HG03280 (cell line): ENCODE data around the gene GOLGA6D.
"Not testable (repeated sequence)": the region's sequence is repeated elsewhere in the genome, so short reads cannot be mapped to it uniquely, and the experiment has no call there.

ENCODE experiments used
- ATAC-seq: cut with Tn5 transposase; IDR thresholded peaks from one replicate; pipeline ENCODE4 v1.9.1; 2021; ENCODE audit warnings: mild to moderate bottlenecking, moderate library complexity; ENCODE audit not compliant: unreplicated experiment

Gene GOLGA6D

DNA sequence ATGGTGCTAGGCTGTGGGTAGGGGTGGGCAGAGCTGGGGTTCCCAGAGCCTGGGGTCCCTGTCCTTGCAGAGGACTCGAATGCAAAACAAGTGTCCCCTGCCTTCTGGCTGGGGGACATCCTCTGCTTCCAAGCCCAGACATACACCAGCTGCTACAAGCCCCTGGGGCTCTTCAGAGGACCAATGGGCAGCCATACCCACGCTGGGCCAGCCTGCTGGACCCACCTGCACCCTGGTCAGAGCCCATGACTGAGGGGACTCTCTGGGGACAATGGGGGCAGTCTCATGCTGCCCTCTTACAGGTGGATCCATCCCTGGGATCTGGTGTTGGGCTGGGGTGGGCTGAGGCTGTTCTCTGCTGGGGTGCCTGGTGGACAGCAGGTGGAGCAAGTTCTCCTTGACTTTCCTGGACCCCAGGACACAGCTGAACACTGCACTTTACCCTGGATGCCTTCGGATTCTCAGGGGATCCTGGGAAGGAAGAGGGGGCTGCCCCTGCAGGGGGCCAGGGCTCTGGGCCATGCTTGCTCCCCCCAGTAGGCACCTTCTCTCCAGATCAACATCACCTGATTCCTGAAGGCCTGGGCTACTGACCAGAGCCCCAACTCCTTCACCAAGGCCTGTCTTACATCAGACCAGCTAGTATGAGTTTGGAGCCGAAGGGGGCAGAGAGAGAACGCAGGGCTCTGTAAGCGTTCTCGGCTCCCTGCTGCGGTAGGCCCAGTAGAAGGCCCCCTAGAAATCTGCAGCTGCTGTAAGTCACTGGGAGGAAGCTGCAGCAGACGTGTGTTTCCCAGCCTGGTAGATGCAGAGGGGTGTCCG, 46.1 kb downstream of the GOLGA6D start:
- no peak for ATAC-seq

- ATAC-seq = no peak
Observed at GRCh38 chr15:75329571-75329970, 46.9 kb downstream of the GOLGA6D start.

DNA sequence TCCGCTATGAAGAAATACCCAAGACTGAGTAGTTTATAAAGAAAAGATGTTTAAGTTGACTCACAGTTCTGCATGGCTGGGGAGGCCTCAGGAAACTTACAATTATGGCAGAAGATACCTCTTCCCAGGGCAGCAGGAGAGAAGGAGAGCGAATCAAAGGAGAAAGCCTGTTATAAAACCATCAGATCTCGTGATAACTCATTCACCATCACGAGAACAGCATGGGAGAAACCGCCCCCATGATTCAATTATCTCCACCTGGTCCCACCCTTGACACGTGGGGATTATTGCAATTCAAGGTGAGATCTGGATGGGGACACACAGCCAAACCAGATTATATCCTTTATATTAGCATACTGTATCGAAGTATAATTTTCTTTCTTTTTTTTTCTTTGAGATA, 49.5 kb downstream of the GOLGA6D start:
- not testable (repeated sequence) for ATAC-seq

GRCh38 chr15:75333654-75334419, 51.2 kb downstream of the GOLGA6D start:
- ATAC-seq = not testable (repeated sequence)

GRCh38 chr15:75335313-75335704, 52.7 kb downstream of the GOLGA6D start:
- no peak for ATAC-seq

DNA sequence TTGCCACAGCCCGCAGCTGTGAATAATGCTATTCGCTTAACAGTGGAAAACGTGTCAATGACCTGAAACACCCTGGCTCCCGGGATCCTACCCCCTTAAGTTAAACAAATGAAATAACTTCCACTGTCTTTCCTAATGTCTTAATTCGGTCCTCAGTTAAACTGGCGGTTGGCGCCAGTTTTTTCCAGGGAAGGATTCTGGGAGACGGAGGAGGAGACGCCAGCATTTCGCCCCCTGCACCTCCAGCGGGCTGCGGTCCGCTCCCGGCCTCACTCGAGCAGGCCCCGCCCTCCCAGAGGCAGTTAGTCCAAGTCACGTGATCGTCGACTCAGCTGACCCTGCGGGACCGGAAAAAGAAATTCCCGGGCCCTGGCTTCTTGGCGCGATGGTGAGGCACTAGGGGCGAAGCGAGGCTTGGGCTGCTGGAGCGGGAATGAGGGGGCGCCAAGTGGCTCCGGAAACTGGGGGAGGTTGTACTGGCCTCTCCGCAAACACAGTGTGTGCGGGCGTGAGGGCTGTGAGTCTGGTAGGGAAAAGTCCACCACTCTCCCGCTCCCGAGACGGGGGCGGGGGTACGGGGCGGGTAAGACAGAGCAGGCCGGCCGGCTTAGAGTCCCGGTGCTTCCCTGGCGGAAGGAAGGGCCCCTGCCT, 53.2 kb downstream of the GOLGA6D start, which contains the start of gene COMMD4:
Gene COMMD4 (plus strand): TSS at position 359 of the 651 bp plus-strand sequence. CDS start 27 bp downstream, at position 386.
- ATAC-seq = peak; percentile 72

DNA sequence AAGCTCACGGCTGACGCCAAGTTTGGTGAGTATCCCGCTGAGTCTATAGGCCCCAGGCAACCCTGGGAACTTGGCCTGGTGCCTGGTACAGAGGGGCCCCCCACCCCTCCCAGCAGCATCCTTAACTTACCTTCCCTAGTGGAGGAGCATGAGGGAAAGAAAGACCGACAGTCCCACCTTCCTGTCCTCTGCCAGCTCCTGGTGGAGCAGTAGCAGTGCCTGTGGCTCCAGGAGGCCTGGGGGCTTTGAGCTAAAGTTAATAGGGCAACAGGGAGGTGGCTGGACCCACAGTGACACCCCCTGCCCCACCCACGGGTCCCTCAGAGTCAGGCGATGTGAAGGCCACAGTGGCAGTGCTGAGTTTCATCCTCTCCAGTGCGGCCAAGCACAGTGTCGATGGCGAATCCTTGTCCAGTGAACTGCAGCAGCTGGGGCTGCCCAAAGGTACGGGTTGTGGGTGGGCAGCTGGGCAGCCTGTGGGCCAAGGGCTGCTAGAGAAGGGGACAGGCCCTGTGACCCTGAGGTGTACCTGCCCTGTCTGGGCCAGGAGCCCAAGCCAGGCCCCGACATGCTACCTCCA, 56.1 kb downstream of the GOLGA6D start:
- ATAC-seq = no peak

DNA sequence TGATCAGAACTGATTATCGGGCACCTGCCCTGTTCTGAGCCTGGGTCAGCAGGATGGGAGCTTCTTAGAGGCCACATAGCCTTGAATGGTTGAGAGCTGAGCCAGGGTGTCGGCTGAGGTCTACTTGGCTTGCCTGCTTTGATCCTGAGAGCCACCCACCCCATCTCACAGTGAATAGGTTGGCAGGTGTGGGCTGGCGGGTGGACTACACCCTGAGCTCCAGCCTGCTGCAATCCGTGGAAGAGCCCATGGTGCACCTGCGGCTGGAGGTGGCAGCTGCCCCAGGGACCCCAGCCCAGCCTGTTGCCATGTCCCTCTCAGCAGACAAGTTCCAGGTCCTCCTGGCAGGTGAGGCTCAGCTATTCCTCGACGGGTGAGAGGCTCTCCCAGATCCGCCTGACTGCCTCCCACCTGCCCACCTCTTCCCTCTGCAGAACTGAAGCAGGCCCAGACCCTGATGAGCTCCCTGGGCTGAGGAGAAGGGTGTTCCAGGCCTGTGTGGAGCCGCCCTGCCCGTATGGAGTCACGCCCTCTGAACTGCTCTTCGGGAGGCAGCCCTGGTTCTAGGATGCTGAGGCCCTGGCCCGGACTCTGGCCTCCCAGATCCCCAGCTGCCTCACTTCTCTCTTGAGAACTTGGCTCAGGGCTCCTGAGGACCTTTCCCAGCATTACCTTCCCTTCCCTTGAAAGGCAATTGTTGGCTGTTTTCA, 57.1 kb downstream of the GOLGA6D start:
- ATAC-seq = no peak

DNA sequence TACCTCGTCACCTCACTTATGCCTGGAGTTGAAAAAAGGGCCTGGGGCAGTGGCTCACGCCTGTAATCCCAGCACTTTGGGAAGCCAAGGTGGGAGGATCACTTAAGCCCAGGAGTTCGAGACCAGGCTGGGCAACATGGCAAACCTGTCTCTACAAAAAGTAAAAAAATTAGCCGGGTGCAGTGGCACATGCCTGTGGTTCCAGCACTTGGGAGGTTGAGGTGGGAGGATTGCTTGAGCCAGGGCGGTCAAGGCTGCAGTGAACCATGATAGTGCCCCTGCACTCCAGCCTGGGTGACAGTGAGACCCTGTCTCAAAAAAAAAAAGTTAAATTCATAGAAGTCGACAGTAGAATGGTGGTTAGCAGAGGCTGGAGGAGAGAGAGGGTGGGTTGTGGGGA, 59.6 kb downstream of the GOLGA6D start:
- ATAC-seq = no peak

GRCh38 chr15:75343953-75344352, 61.3 kb downstream of the GOLGA6D start:
- not testable (repeated sequence) for ATAC-seq
